ENCODE data around the gene PPM1L.
A peak's percentile ranks its signal among the peaks of the same experiment; 100 is the strongest.

PPM1L gene

DNA sequence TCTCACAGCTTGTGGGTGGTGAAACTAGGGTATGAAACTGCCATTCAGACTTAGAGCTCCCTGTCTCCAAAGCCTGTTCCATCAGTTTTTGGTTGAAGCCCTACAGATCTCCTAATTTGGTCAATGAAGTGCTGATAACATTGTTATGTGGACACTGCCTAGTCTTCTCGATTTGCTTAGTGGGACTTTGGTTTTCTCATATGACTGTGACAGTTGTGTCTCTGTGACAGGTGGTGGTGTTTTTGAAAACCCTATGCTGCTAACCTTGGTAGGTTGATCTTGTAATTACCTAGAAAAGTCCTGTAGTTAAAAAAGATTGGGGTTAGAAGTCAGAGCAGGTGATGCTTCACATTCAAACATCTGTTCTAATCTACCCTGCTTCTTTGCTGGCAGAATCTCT is 9.2 kb downstream of the PPM1L start:
- DNase-seq, result no peak

GRCh38 chr3:160768031-160768430 is 12.0 kb downstream of the PPM1L start:
- no peak for DNase-seq

GRCh38 chr3:160768918-160769317 is 12.9 kb downstream of the PPM1L start:
- DNase-seq, result no peak

DNA sequence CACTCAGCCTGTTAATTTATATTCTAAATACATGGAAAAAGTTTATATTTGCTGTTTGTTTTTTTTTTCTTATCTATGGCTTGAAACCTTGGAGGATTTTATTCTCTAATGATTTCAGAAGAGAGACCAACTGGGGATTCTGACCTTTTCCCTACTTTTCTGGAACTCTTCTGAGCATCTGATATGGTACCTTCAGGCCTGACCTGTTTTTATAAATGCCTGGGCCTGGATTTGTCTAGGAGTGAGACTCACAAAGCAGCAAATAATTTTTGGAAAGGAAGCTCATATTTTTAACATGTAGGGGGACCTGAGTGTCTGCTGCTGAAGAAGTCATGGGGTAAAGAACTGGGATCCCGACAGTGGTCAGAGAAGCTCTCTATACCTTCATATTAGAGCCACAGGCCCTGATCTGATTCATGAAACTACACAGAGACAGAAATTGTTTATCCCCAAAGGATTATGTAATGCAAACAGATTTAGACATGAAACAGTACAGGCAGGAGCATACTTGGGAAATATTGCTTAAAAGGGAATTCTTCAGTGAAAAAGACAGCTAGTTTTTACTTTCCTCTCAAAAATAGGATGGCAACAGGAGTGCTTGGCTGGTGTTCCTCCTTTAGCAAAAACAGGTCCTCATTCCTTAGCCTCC is 15.9 kb downstream of the PPM1L start:
- DNase-seq, result no peak

DNA sequence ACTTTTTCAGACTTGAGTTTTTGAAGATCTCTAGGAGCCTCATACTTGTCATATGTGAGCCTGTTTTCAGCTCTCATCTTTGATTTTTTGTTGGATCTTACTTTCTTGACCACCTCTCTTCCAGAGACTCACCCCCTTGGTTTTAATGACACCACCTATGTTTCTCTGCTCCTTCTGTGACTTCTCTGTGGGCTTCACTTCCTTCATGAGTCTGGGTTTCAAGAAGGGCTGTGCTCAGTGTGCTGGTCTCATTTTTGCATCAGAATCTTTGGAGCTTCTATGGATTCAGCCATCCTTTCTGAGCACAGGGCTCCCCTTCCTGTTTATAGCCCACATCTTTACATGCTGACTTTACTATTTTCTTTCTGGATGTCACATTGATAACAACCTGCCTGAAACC is 17.7 kb downstream of the PPM1L start:
- no peak for DNase-seq

GRCh38 chr3:160774172-160774571 is 18.1 kb downstream of the PPM1L start:
- no peak for DNase-seq

DNA sequence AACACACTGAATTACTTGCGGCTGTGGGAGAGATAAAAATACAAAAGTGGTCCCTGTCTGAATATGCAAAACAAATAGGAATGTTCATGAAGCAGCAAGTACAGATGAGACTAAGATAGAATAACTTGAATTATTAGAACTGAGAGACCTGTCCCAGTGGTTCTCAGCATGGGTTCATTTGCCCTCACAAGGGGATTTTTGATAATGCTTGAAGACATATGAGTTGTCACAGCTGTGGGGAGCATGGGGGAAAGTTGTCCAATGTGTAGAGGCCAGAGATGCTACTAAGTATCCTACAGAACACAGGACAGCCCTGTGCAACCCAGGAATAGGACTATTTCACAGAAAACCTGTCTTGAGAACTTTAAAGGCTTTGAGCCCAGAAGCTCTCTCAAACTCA is 22.4 kb downstream of the PPM1L start:
- DNase-seq, result no peak

GRCh38 chr3:160779040-160779439 is 23.0 kb downstream of the PPM1L start:
- DNase-seq, result no peak

GRCh38 chr3:160780245-160780644 is 24.2 kb downstream of the PPM1L start:
- no peak for DNase-seq

- no peak for DNase-seq
These were observed 25.4 kb downstream of the PPM1L start for GRCh38 chr3:160781402-160781801.

GRCh38 chr3:160781863-160782262 is 25.8 kb downstream of the PPM1L start:
- no peak for DNase-seq

- no peak for DNase-seq
These were observed 28.8 kb downstream of the PPM1L start for GRCh38 chr3:160784853-160785252.

GRCh38 chr3:160790726-160791125 is 34.7 kb downstream of the PPM1L start:
- DNase-seq, result no peak

DNA sequence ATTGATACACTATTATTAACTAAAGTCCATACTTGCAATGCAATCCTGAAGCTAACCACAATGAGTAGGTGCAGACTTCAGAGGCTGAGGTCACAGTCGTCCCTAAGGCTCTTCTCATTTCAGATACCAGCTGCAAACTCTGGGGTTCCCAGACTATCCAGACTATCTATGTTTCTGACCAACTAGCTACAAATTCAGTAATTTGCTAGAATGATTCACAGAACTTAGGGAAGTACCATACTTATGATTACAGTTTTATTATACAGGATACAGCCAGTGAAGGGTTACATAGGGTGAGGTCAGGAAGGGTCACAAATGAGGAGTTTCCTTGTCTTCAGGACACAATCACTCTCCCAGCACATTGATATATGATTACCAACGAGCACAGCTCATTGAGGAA is 36.5 kb downstream of the PPM1L start:
- no peak for DNase-seq

GRCh38 chr3:160793722-160794252 is 37.8 kb downstream of the PPM1L start:
- DNase-seq, result no peak

- DNase-seq, result no peak
These were observed 40.2 kb downstream of the PPM1L start for GRCh38 chr3:160796089-160796812.

GRCh38 chr3:160796813-160797164 is 40.8 kb downstream of the PPM1L start:
- DNase-seq, result no peak

GRCh38 chr3:160797356-160797755 is 41.3 kb downstream of the PPM1L start:
- DNase-seq, result no peak

DNA sequence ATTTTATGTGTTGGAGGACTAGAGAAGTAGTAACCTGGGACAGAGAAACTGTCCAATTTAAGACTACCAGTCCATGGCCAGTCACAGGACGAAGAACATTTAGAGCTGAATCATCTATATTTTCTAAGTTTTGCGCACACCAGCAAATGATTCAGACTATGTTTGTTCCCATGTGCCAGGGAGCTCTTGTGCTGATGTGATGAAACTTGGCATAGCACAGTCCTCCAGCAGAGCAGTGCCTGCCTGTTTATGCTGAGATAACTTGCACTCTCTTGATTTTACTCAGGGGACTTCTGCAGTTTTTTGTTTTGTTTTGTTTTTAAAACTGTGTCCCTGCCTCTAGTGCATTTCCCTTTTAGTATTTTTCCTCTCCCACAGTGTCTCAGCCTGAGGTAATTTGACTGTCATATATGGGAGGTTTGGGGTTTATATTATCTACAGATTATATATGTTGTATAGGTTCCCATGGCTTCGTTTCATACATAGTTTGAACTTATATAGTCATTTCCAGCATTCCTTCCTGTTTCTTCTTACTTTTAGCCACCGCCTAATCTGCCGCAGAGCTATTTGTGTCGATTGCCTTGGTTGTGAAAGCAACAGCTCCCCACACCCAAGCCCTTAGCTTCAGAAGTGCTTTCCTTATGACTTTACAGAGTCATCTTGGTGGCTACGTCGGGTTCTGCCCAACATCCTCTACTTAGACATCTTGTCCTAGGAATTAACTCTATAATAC is 45.5 kb downstream of the PPM1L start:
- peak; percentile 46 for DNase-seq

- no peak for DNase-seq
These were observed 48.7 kb downstream of the PPM1L start for GRCh38 chr3:160804762-160805161.

GRCh38 chr3:160806094-160806493 is 50.1 kb downstream of the PPM1L start:
- DNase-seq, result no peak

DNA sequence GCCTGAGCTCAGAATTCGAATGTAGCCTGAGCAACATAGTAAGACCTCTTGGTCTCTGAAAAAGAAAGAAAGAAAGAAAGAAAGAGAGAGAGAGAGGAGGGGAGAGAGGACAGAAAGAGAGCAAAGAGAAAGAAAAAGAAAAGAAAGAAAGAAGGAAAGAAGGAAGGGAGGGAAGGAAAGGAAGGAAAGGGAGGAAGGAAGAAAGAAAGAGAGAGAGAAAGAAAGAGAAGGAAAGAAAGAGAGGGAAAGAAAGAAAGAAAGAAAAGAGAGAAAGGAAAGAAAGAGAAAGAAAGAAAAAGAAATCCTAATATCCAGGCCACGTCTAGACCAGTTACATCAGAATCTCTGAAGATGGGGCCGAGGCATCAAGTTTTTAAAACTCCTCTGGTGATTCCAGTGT is 50.7 kb downstream of the PPM1L start:
- no peak for DNase-seq

GRCh38 chr3:160808838-160809237 is 52.8 kb downstream of the PPM1L start:
- DNase-seq, result no peak

DNA sequence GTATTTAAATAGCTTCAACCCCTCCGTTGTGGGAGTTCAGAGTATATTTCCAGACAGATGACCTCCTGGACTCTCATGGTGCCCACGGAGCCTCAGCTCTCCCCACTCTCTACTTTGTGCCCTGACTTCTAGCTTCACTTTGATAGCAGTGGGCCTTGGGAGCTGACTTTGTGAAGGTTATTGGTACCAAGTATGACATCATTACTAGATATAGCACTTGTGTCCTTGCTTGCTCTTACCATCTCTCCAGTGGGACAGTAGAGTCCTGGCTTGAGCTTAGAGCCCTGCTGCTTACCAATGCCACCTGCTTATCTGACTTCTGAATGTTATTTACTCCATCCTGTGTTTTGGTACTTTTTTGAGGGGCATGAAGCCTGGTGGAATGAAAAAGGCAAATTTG is 53.4 kb downstream of the PPM1L start:
- no peak for DNase-seq
